Measurements from ENCODE around the gene PDGFRB.

- no peak for TF ChIP-seq POLR2AphosphoS5 (IDR thresholded peaks at IDR 0.05)
- TF ChIP-seq CTCF (IDR thresholded peaks at IDR 0.05): no peak
Measured at GRCh38 chr5:150065886-150066285, 89.8 kb downstream of the PDGFRB start.

All from breast epithelium (tissue), 3 donors.